ENCODE measurements around the gene UBXN1.

DNA sequence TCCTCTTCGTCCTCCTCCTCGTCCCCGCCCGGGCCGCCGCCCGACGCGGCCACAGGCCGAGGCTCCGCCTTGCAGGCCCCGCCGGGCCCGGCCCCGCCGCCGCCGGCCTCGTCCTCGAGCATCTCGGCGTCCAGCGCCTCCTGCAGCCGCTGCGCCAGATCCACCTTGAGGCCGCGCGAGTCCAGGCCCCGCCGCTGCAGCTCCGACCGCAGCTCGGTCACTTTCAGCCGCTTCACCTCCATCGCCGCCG, 48.0 kb upstream of the UBXN1 start:
- TF ChIP-seq POLR2A (IDR thresholded peaks at IDR 0.05) = no peak
- TF ChIP-seq, protein P1, sequence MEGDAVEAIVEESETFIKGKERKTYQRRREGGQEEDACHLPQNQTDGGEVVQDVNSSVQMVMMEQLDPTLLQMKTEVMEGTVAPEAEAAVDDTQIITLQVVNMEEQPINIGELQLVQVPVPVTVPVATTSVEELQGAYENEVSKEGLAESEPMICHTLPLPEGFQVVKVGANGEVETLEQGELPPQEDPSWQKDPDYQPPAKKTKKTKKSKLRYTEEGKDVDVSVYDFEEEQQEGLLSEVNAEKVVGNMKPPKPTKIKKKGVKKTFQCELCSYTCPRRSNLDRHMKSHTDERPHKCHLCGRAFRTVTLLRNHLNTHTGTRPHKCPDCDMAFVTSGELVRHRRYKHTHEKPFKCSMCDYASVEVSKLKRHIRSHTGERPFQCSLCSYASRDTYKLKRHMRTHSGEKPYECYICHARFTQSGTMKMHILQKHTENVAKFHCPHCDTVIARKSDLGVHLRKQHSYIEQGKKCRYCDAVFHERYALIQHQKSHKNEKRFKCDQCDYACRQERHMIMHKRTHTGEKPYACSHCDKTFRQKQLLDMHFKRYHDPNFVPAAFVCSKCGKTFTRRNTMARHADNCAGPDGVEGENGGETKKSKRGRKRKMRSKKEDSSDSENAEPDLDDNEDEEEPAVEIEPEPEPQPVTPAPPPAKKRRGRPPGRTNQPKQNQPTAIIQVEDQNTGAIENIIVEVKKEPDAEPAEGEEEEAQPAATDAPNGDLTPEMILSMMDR (IDR thresholded peaks at IDR 0.05) = no peak
